Heart left ventricle (tissue), 13 donors: Measurements from ENCODE around the gene TRRAP.

Experiments
- POLR2A ChIP-seq, 2 donors: fragments of 450-650 bp; IDR thresholded peaks; one replicate each; pipeline ENCODE4 v1.6.1; 2017; ENCODE audit warnings: antibody characterized with exemption in 2 of 2, mild to moderate bottlenecking in 2 of 2, moderate library complexity in 2 of 2
- TF ChIP-seq, protein P1 (sequence below), 12 donors: fragments of 200-600 bp; sonication (generic) in 4 of 12; IDR thresholded peaks; one replicate each; pipeline versions ENCODE4 v1.5.0 to v1.8.0; 2018 to 2022; ENCODE audit warnings: antibody characterized with exemption in 12 of 12, mild to moderate bottlenecking in 5 of 12
- donor health status: ischemic (EF 13 %, LVEDD 7.1; RV severe dilation, severe dysfunction).
- donor health status: DM: no; HTN: yes; CAD: no.
- donor health status: DM: no; HTN: no; CAD: no.
- donor health status: ischemic (EF 25% LVEDD 6.9; RV normal size, moderate dysfunction).
- donor health status: ischemic (EF 25% LVEDD 5.7; RV mildly dilated, moderate dysfunction).
- donor health status: ischemic (EF 35%, LVEDD 5.7; RV mildly dilated, moderate dysfunction).
- donor health status: nonischemic (EF 11% LVEDD 7.7; RV severe dilation, severe dysfunction).
- donor health status: DM: yes; HTN: yes; CAD: no.
- donor health status: PGD.
- donor health status: ischemic (EF 29% LVEDD 5.4; RV normal size, mild dysfunction).
- donor health status: nonischemic (EF 23%, LVEDD 6.1; RV moderate dilation, normal function).

DNA sequence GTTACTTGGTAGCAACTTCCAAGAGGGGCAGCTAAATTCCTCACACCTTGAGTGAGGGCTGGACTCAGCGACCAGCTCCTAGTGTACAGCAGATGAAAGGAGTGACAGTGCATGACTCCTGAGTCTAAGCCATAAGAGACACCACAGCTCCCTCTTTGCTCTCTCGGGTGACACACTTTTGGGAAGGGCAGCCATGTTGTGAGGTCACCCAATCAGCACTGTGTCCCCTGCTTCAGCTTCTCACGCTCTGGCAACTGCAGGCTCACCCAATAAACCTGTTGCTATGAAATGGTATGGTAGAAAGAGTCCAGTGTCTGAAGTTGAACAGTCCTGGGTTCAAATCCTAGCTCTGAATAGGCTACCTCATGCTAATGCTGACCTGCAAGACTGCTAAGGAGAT lies 29.4 kb upstream of the TRRAP start:
- TF ChIP-seq, protein P1, sequence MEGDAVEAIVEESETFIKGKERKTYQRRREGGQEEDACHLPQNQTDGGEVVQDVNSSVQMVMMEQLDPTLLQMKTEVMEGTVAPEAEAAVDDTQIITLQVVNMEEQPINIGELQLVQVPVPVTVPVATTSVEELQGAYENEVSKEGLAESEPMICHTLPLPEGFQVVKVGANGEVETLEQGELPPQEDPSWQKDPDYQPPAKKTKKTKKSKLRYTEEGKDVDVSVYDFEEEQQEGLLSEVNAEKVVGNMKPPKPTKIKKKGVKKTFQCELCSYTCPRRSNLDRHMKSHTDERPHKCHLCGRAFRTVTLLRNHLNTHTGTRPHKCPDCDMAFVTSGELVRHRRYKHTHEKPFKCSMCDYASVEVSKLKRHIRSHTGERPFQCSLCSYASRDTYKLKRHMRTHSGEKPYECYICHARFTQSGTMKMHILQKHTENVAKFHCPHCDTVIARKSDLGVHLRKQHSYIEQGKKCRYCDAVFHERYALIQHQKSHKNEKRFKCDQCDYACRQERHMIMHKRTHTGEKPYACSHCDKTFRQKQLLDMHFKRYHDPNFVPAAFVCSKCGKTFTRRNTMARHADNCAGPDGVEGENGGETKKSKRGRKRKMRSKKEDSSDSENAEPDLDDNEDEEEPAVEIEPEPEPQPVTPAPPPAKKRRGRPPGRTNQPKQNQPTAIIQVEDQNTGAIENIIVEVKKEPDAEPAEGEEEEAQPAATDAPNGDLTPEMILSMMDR (IDR thresholded peaks at IDR 0.05) = no peak
- no peak for TF ChIP-seq POLR2A (IDR thresholded peaks at IDR 0.05)
